ENCODE measurements around the gene TIPARP. TPM values are rescaled to one million over a fixed set of nuclear protein-coding genes. Genes with fewer than 3 reads are reported as not detected.

TIPARP gene
- total and polyA plus RNA-seq, 2 of the 8 experiments (the other 6 are each of a cell fraction or from before 2014, with no cell fraction given), result 1.6 to 5.8 TPM

- TF ChIP-seq CHD2 (IDR thresholded peaks at IDR 0.05; ENCODE audit: low read length), result no peak
- no peak for TF ChIP-seq SIN3A (conservative IDR thresholded peaks at IDR 0.05 in 1 of 2, IDR thresholded peaks at IDR 0.05 in 1 of 2; ENCODE audit: low read depth in 1 of 2, low read length in 2 of 2)
- no peak for TF ChIP-seq GABPA (IDR thresholded peaks at IDR 0.05; ENCODE audit: borderline replicate concordance, insufficient read depth, low read length)
Observed at GRCh38 chr3:156721687-156722618, 47.6 kb downstream of the TIPARP start (continued).
